ENCODE data around the gene COL4A2.

DNA sequence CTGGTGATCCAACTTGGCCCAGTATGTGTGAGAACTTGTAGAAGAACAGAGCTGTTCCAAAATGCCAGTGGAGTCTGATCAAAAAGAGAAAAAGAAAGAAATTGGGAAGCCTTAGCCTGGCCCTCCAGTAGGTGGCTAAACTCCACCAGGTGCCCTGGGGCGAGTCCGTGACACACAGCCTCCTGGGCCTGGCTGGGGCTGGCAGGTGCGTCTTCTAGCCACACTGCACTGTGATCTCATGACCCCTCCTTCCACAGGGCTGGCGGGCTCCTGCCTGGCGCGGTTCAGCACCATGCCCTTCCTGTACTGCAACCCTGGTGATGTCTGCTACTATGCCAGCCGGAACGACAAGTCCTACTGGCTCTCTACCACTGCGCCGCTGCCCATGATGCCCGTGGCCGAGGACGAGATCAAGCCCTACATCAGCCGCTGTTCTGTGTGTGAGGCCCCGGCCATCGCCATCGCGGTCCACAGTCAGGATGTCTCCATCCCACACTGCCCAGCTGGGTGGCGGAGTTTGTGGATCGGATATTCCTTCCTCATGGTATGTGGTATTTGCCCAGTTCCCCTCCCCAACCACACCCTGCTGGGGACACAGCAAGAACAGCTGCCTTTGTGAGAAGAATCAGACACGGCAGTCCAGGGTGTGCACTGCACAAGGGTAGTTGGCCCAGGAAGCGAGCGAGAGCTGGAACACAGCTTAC is 200.7 kb downstream of the COL4A2 start:
- no peak for TF ChIP-seq POLR2A (IDR thresholded peaks at IDR 0.05)
- TF ChIP-seq, protein P1, sequence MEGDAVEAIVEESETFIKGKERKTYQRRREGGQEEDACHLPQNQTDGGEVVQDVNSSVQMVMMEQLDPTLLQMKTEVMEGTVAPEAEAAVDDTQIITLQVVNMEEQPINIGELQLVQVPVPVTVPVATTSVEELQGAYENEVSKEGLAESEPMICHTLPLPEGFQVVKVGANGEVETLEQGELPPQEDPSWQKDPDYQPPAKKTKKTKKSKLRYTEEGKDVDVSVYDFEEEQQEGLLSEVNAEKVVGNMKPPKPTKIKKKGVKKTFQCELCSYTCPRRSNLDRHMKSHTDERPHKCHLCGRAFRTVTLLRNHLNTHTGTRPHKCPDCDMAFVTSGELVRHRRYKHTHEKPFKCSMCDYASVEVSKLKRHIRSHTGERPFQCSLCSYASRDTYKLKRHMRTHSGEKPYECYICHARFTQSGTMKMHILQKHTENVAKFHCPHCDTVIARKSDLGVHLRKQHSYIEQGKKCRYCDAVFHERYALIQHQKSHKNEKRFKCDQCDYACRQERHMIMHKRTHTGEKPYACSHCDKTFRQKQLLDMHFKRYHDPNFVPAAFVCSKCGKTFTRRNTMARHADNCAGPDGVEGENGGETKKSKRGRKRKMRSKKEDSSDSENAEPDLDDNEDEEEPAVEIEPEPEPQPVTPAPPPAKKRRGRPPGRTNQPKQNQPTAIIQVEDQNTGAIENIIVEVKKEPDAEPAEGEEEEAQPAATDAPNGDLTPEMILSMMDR (IDR thresholded peaks at IDR 0.05) = no peak
